Psoas muscle (tissue), 8 donors: Measurements from ENCODE around the gene MGST3. TPM values are rescaled to one million over a fixed set of nuclear protein-coding genes. Genes with fewer than 3 reads are reported as not detected.
A peak's percentile ranks its signal among the peaks of the same experiment; 100 is the strongest.

ENCODE experiments used
- ATAC-seq, 4 donors: fragments of 200-7000 bp; cut with Tn5 transposase; one replicate each; pipeline ENCODE4 v1.9.1; 2020; ENCODE audit warnings: moderate library complexity in 3 of 4, mild to moderate bottlenecking in 2 of 4
- DNase-seq, 2 donors: peaks; one replicate each; pipeline ENCODE4 v3.0.0-alpha.2; 2020
- H3K27ac ChIP-seq: fragments of 200-600 bp; one replicate; pipeline ENCODE4 v1.8.0; 2022
- H3K27me3 ChIP-seq, 3 donors: fragments of 200-600 bp in 1 of 3; one replicate each; pipeline versions ENCODE4 v1.6.1 to v1.8.0; 2013 to 2022; ENCODE audit warnings: low read length in 2 of 3, mild to moderate bottlenecking in 2 of 3, moderate library complexity in 1 of 3; ENCODE audit not compliant: insufficient read depth in 3 of 3
- H3K36me3 ChIP-seq, 2 donors: fragments of 200-600 bp in 1 of 2; one replicate each; pipeline versions ENCODE4 v1.6.1 to v1.8.0; 2013 to 2022; ENCODE audit warnings: low read depth in 1 of 2, mild to moderate bottlenecking in 1 of 2, moderate library complexity in 1 of 2; ENCODE audit not compliant: insufficient read depth in 1 of 2
- H3K4me1 ChIP-seq: fragments of 200-600 bp; one replicate; pipeline ENCODE4 v1.8.0; 2022
- H3K4me3 ChIP-seq: fragments of 200-600 bp; one replicate; pipeline ENCODE4 v1.8.0; 2022; ENCODE audit warnings: mild to moderate bottlenecking
- H3K9me3 ChIP-seq: fragments of 200-600 bp; one replicate; pipeline ENCODE4 v1.8.0; 2022
- WGBS, 3 donors: extraction: QIAGEN DNeasy Blood & Tissue Kit; methylation state at CpG; one replicate each; pipeline versions ENCODE4 v1.1.6 to v1.1.7; 2013; 5-methylcytosine and 5-hydroxymethylcytosine counted together
- intact Hi-C, 2 donors: fragments of 100-400 bp; cut with DNase I; formaldehyde crosslinking; loops; one replicate each; pipeline versions ENCODE4 v1.11.0 to v1.14.2; 2022
- polyA plus RNA-seq, 3 donors: library from polyadenylated mRNA; stranded (reverse); fragments of 200-250 nt; gene quantifications; one replicate each; pipeline ENCODE4 v1.2.3, GENCODE V29; 2013
- total RNA-seq, 4 donors: library from RNA; stranded (reverse); fragmentation: NEBNext Ultra II Directional in 2 of 4; extraction: Animal tissue kit (Norgen Biotek cat#: 25700) in 2 of 4; gene quantifications; one replicate each; pipeline versions ENCODE4 v1.2.1 to v1.2.4, GENCODE V29; 2021 to 2023
- TF ChIP-seq, protein P1 (sequence below): fragments of 200-600 bp; IDR thresholded peaks from one replicate; pipeline ENCODE4 v1.8.0; 2022; ENCODE audit warnings: antibody characterized with exemption
- donor health status: healthy with polysubstance abuse.
- donor health status: DM: no; HTN: no; CAD: no; lungs with moderate emphysema.
- donor health status: Bipolar disorder and iron deficiency.
- donor health status: healthy.
- donor health status: DM: yes; HTN: yes; CAD: no.
- donor health status: DM: no; HTN: no; CAD: no.
- donor health status: DM: no; HTN: no; CAD: no.
- donor health status: DM: yes; HTN: yes; CAD: no.

The MGST3 gene
- total and polyA plus RNA-seq, 7 donors = 177 to 329 (median 233) TPM

- TF ChIP-seq, protein P1, sequence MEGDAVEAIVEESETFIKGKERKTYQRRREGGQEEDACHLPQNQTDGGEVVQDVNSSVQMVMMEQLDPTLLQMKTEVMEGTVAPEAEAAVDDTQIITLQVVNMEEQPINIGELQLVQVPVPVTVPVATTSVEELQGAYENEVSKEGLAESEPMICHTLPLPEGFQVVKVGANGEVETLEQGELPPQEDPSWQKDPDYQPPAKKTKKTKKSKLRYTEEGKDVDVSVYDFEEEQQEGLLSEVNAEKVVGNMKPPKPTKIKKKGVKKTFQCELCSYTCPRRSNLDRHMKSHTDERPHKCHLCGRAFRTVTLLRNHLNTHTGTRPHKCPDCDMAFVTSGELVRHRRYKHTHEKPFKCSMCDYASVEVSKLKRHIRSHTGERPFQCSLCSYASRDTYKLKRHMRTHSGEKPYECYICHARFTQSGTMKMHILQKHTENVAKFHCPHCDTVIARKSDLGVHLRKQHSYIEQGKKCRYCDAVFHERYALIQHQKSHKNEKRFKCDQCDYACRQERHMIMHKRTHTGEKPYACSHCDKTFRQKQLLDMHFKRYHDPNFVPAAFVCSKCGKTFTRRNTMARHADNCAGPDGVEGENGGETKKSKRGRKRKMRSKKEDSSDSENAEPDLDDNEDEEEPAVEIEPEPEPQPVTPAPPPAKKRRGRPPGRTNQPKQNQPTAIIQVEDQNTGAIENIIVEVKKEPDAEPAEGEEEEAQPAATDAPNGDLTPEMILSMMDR = peak; percentile 98
- no peaks in the 10 kb centered on the region for H3K9me3 ChIP-seq
- no peaks in the 10 kb centered on the region for H3K36me3 ChIP-seq
- WGBS, 3 donors = 1 to 8% (median 1%) methylated on average over 10 of the region's 10 CpGs
- no peak overlapping the region for H3K4me3 ChIP-seq
- H3K27ac ChIP-seq = no peak overlapping the region
- peak; percentile 52 to 76 (median 66) for ATAC-seq
- H3K27me3 ChIP-seq = no peaks in the 10 kb centered on the region
- DNase-seq = peak; percentile 30 to 61
- H3K4me1 ChIP-seq = no peaks in the 10 kb centered on the region
- intact Hi-C loops = loop anchor here (1.0 to 5.0 kb wide), 4 partner anchors 189 to 451 kb away; no protein-coding TSS in a partner anchor
Observed at GRCh38 chr1:165592945-165593823, 37.9 kb upstream of the MGST3 start.

DNA sequence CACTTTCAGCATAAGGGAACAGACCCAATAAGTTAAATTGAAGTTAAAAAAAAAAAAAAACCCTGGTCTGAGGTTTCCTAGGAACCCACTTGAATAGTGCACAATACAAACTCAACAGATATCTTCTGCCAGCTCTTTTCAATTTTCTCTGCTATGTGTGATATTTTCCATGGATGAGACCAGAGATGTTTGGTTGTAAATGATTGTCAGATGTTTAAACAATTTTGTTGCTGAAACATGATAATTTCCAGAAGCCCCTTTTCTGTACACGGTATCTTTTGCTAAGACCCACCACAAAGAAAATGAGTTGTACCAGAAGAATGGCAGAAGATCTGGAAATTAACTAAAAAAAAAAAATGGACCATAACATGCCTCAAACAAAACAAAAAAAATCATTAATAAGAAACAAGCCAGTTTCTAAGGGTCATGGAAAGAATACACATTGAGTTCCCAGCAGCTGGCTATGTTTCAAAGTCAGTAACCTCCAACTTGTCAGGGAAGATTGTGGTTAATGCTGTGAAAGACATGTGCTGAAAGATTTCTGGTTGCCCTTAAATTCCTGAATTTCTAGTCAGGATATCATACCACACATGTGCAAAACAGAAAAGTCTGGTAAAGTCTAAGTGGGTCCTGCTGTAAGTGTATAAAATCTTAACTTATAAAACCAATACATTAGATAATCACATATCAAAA, 35.6 kb upstream of the MGST3 start:
- DNase-seq (no peak), ATAC-seq (no peak)
- 41 to 56% (median 47%) methylated on average over 1 of the region's 1 CpG for WGBS, 3 donors
- no peak overlapping the region for H3K27ac ChIP-seq
- no peaks in the 10 kb centered on the region for H3K9me3 ChIP-seq
- no peaks in the 10 kb centered on the region for H3K36me3 ChIP-seq
- intact Hi-C loops = no loop called here
- no peaks in the 10 kb centered on the region for H3K4me1 ChIP-seq
- H3K4me3 ChIP-seq = no peak overlapping the region
- TF ChIP-seq, protein P1 = no peak
- no peaks in the 10 kb centered on the region for H3K27me3 ChIP-seq

DNA sequence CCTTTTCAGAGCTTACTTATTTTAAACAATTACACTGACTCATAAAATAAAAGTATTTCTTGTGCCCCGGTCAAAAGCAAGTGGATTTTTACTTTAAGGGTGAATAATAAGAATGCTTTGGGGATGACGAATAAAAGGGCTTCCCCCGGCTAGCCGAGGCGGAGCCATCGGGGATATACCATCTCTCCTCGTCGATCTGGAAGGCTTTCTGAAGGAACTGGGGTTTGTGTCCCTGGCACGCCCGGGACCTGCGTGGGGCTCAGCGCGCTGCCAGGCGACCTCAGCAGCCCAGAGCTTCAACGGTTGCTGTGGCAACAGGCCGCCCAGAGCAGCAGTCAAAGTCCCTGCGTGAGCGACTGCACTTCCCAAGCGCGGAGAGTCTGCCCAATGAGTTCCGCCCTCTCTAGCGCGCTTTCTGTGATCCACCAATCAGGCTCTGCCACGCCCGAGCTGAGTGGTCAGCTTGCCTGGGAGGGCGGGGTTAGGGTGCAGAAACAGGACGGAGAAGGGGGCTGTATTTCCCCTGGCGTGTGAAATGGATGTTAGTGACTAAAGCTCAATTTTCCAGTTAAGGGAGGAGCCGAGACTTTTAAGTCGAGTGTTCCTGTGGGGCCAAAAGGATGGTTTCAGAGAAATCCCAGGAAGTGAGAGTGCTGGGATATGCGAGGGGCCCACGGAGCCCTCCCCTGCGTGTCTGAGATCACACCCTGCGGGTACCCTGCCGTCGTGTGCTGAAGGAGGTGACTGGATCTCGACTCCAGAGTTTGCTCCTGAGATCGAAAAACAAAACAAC, 33.0 kb upstream of the MGST3 start:
- ATAC-seq (peak; percentile 97 to 98 (median 98)), DNase-seq (peak; percentile 96)
- H3K36me3 ChIP-seq = no peaks in the 10 kb centered on the region
- H3K27ac ChIP-seq = peak overlapping the region; percentile 43
- no peaks in the 10 kb centered on the region for H3K27me3 ChIP-seq
- peak overlapping the region; percentile 75 for H3K4me3 ChIP-seq
- H3K9me3 ChIP-seq = no peaks in the 10 kb centered on the region
- H3K4me1 ChIP-seq = no peaks in the 10 kb centered on the region
- intact Hi-C loops = no loop called here
- TF ChIP-seq, protein P1 = no peak
- WGBS, 3 donors = 0 to 1% (median 0%) methylated on average over 38 of the region's 38 CpGs

- H3K36me3 ChIP-seq = no peaks in the 10 kb centered on the region
- no peaks in the 10 kb centered on the region for H3K27me3 ChIP-seq
- peak overlapping the region; percentile 75 for H3K4me3 ChIP-seq
- no peaks in the 10 kb centered on the region for H3K9me3 ChIP-seq
- no peaks in the 10 kb centered on the region for H3K4me1 ChIP-seq
- 16 to 24% (median 16%) methylated on average over 3 of the region's 3 CpGs for WGBS, 3 donors
- no peak for ATAC-seq
- peak overlapping the region; percentile 43 for H3K27ac ChIP-seq
- TF ChIP-seq, protein P1 = no peak
- no peak for DNase-seq
- intact Hi-C loops = no loop called here
Observed at GRCh38 chr1:165598676-165599059, 32.4 kb upstream of the MGST3 start.
